RWPE2 (cell line): ENCODE results near the gene SYT2.
A peak's percentile ranks its signal among the peaks of the same experiment; 100 is the strongest.
"Not testable (repeated sequence)": the region's sequence is repeated elsewhere in the genome, so short reads cannot be mapped to it uniquely, and the experiment has no call there.

ENCODE experiments used
- ATAC-seq: fragments of 200-7000 bp; cut with Tn5 transposase; 3 replicates; pipeline ENCODE4 v1.9.1; 2021; ENCODE audit warnings: low read depth
- DNase-seq: peaks from one replicate; pipeline ENCODE4 v3.0.0-alpha.2; 2020; ENCODE audit warnings: low spot score
- H3K27ac ChIP-seq: fragments of 450-650 bp; 2 replicates; pipeline ENCODE4 v1.5.1; 2017; ENCODE audit warnings: mild to moderate bottlenecking; ENCODE audit not compliant: poor library complexity, severe bottlenecking
- H3K27me3 ChIP-seq: fragments of 250-450 bp; sonication (Bioruptor Pico); 2 replicates; pipeline ENCODE4 v1.5.1; 2021; ENCODE audit warnings: mild to moderate bottlenecking, moderate library complexity; ENCODE audit not compliant: insufficient read depth, poor library complexity, severe bottlenecking
- H3K36me3 ChIP-seq: fragments of 250-450 bp; sonication (Bioruptor Pico); 2 replicates; pipeline ENCODE4 v1.5.1; 2020; ENCODE audit warnings: low read depth, mild to moderate bottlenecking, moderate library complexity
- H3K4me1 ChIP-seq: fragments of 250-450 bp; sonication (Bioruptor Pico); 2 replicates; pipeline ENCODE4 v1.5.1; 2021; ENCODE audit warnings: mild to moderate bottlenecking, moderate library complexity; ENCODE audit not compliant: insufficient read depth, poor library complexity, severe bottlenecking
- H3K4me3 ChIP-seq: fragments of 250-450 bp; sonication (Bioruptor Pico); 2 replicates; pipeline ENCODE4 v1.5.1; 2021; ENCODE audit warnings: mild to moderate bottlenecking, moderate library complexity; ENCODE audit not compliant: severe bottlenecking
- H3K9me3 ChIP-seq: fragments of 250-450 bp; sonication (Bioruptor Pico); 2 replicates; pipeline ENCODE4 v1.5.1; 2021; ENCODE audit warnings: mild to moderate bottlenecking, moderate library complexity; ENCODE audit not compliant: severe bottlenecking
- CTCF ChIP-seq: fragments of 450-650 bp; IDR thresholded peaks from one replicate; pipeline ENCODE4 v1.5.1; 2017; ENCODE audit warnings: mild to moderate bottlenecking, moderate library complexity; ENCODE audit not compliant: poor library complexity, severe bottlenecking

SYT2 gene

GRCh38 chr1:202622388-202622787 is 87.9 kb downstream of the SYT2 start:
- DNase-seq (peak; percentile 18), ATAC-seq (no peak)
- no peak overlapping the region for H3K27ac ChIP-seq
- H3K27me3 ChIP-seq = no peaks in the 10 kb centered on the region
- TF ChIP-seq CTCF = no peak
- H3K36me3 ChIP-seq = no peaks in the 10 kb centered on the region
- no peaks in the 10 kb centered on the region for H3K9me3 ChIP-seq
- H3K4me1 ChIP-seq = no peaks in the 10 kb centered on the region
- no peak overlapping the region for H3K4me3 ChIP-seq

GRCh38 chr1:202621446-202621845 is 88.8 kb downstream of the SYT2 start:
- ATAC-seq (no peak), DNase-seq (peak; percentile 29)
- Histone ChIP-seq H3K4me1 (no peaks in the 10 kb centered on the region), H3K27ac (no peak overlapping the region), H3K9me3 (no peaks in the 10 kb centered on the region), H3K4me3 (no peak overlapping the region), H3K27me3 (no peaks in the 10 kb centered on the region), H3K36me3 (no peaks in the 10 kb centered on the region)
- TF ChIP-seq CTCF = no peak

- H3K9me3 ChIP-seq, H3K4me1 ChIP-seq, ATAC-seq, H3K4me3 ChIP-seq, H3K36me3 ChIP-seq, H3K27me3 ChIP-seq, H3K27ac ChIP-seq: not testable (repeated sequence)
- DNase-seq = peak; percentile 15
Observed at GRCh38 chr1:202620036-202620435, 90.2 kb downstream of the SYT2 start.

- no peak for TF ChIP-seq CTCF
- Histone ChIP-seq H3K4me3 (no peak overlapping the region), H3K4me1 (peaks cover 5% of the 10 kb centered on the region), H3K36me3 (no peaks in the 10 kb centered on the region), H3K27me3 (no peaks in the 10 kb centered on the region), H3K27ac (no peak overlapping the region), H3K9me3 (no peaks in the 10 kb centered on the region)
- no peak for ATAC-seq
- DNase-seq = peak; percentile 4
Observed at GRCh38 chr1:202619505-202619904, 90.7 kb downstream of the SYT2 start.

- not testable (repeated sequence) for H3K36me3 ChIP-seq, H3K4me1 ChIP-seq, ATAC-seq, H3K27ac ChIP-seq, H3K4me3 ChIP-seq, H3K9me3 ChIP-seq, DNase-seq, H3K27me3 ChIP-seq
Observed at GRCh38 chr1:202619012-202619411, 91.2 kb downstream of the SYT2 start.

GRCh38 chr1:202616355-202616915 is 93.8 kb downstream of the SYT2 start:
- H3K27ac ChIP-seq = no peak overlapping the region
- H3K4me3 ChIP-seq = no peak overlapping the region
- no peak for TF ChIP-seq CTCF
- no peaks in the 10 kb centered on the region for H3K27me3 ChIP-seq
- DNase-seq (no peak), ATAC-seq (no peak)
- H3K4me1 ChIP-seq = peaks cover 5% of the 10 kb centered on the region
- no peaks in the 10 kb centered on the region for H3K9me3 ChIP-seq
- no peaks in the 10 kb centered on the region for H3K36me3 ChIP-seq
